Measurements from ENCODE around the gene COX10.
A peak's percentile ranks its signal among the peaks of the same experiment; 100 is the strongest.
"Not testable (repeated sequence)": the region's sequence is repeated elsewhere in the genome, so short reads cannot be mapped to it uniquely, and the experiment has no call there.

The COX10 gene

DNA sequence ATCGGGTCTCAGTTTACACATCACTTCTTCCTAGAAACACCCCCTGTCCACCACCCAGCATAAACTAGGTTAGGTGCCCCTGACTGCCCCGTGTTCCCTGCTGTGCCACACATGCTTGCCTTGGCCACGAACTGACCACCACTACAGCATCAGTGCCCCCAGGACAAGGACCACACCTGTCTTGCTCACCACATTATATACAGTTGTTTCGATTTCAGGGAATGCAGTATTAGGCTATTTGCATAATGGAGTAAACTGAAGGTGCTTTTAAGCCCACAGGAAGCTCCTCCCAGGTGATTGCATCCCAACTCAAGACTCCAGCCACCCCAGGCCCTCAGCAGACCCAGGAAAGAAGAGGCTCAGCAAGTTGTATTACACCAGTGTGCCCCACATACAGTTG lies 117.1 kb downstream of the COX10 start:
- DNase-seq, result not testable (repeated sequence)

DNA sequence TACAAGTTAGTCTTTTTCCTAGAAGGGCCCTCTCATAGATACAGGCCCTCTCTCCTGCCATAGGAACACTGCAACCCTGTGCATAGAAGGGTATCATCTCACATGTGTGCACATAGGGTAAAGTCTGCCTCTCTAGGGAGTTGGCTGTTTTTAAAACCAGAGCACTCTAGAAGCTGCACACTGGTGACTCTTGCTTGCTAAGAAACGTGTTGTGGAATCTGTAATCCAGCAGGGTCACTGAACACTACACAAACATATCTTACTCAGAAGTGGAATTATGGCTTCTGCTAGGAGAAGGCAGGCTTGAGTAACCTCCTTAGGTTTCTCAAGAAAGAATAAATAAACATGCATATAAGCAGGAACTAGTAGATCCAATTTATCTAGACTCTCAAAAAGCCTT lies 121.5 kb downstream of the COX10 start:
- DNase-seq, result not testable (repeated sequence)

DNA sequence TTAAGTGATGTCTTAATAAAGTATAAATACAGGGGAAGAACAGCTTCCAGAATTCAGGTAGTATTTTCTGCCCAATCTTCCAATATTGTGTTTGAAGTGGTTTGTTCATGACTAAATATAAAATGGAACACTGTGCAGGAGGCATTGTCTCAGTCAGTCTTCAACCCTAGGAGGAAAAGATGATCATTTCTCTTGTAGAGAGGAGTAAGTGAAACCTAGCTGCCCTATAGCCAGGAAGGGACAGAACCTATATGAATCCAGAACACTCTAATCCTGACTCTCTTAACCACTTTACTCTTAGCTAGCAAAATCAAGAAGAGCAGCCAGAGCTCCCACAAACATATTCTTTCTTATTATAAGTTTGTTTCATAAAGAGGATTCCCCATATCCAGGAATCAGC lies 122.2 kb downstream of the COX10 start:
- not testable (repeated sequence) for DNase-seq

GRCh38 chr17:14192039-14192438 lies 122.7 kb downstream of the COX10 start:
- DNase-seq, result not testable (repeated sequence)

- DNase-seq, result not testable (repeated sequence)
These were observed 123.5 kb downstream of the COX10 start for GRCh38 chr17:14192636-14193344.

- DNase-seq, result no peak
These were observed 127.2 kb downstream of the COX10 start for GRCh38 chr17:14196377-14196997.

DNA sequence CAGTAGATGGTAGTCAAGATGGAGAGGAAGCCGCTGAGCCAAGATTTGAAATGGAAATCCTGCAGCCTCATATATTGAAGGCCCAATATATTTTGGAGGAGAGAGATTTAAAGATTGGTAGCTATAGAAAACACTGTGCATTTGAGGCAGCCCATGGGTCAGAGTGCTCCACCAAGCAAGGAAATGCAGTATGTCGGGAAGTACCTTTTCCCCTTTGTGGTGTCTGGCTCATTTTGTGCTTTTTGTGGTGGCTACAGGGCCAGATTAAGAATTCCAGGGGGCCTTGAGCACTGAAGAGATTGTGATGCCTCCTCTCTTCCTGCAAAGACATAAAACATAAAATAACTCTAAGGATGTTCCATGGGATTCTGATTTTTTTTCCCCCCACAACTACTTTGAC lies 127.8 kb downstream of the COX10 start:
- DNase-seq, result no peak

DNA sequence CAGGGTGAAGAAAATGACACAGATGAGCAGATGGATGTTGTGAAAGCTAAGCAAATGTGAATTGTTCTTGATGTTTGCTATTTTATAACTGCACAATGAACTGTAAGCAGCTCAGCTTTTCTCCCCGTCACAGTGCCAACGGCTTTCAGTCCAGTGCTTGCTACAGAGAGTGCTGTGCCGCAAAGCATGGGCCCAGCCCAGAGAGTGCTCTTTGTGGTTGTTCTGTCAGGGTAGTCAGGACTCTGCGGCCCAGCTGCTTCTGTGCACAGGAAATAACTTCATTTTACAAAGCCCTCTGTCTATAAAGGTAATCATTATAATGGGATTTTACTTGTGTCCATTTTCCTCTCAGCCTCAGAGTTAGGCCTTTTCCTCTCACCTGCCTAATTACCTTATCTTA lies 128.3 kb downstream of the COX10 start:
- peak; percentile 23 for DNase-seq

- DNase-seq, result no peak
These were observed 128.7 kb downstream of the COX10 start for GRCh38 chr17:14198013-14198412.

DNA sequence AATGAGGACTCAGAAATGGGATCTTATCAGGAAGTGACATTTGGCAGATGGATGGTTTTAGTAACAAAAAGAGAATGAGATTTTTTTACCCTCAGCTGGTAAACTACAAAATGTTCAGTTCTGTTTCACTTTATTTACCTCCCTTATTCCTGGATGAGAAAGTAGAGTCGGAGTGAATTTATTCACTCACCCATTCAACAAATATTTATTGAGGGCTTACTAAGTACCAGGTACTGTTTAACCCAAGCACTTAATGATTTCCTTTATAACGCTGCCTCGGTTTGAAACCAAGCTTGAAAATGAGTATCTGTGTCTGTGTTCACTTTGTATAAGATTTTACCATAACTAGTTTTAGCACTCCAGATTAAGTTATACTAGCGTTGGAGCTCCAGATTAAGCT lies 129.3 kb downstream of the COX10 start:
- DNase-seq, result no peak

DNA sequence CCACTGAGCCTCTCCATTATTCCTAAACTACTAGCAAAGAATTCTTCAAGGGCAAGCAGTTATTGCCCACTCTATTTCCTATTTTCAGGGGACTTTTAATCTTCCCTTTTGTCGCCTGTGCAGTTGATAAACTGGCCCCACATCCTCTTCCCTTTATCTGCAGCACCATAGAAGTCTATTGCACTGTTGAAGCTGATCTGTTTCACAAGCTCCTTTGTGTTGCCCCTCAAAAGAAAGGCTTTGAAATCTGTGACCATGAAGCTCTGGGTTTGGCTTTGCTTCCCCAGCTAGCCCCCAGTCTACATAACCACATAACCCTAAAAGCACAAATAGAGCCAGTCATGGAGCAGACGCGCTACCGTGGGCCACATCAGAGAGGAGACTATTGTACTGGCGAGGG lies 130.3 kb downstream of the COX10 start:
- DNase-seq, result no peak

DNA sequence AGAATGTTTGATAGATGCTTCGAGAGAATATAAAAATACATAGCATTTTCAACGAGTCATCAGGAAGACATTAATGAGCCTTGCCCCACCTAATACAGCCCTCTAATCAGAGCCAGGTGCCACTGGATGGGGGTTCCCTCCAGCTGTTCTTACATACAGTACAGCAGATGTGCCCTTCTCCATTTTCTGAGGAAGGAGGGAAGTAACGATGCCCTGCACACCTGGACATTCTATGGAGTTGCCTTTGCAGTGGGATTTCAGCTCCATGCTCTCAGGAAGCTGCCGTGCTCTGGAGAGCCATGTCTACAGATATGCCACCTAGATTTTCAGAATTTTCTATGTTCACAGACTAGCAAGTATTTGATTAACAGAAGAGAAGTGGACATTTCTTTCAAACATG lies 131.1 kb downstream of the COX10 start:
- DNase-seq, result no peak

- peak; percentile 57 for DNase-seq
These were observed 132.0 kb downstream of the COX10 start for GRCh38 chr17:14201021-14201987.

DNA sequence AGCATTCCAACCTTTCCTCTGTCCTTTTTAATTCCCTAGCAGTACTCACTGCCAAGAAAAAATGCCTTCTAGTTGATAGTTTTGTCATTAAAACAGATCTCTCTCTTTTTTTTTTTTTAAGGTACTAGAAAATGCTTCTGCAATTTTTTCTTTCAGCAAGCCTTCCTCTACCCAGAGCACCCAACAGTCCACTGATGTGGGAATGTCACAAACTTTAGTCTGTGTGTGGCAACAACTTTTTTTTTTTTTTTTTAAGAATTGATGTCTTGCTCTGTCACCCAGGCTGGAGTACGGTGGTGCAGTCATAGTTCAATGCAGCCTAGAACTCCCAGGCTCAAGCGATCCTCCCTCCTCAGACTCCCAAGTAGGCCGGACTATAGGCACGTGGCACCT lies 132.7 kb downstream of the COX10 start:
- no peak for DNase-seq

GRCh38 chr17:14202388-14203166 lies 133.3 kb downstream of the COX10 start:
- DNase-seq, result no peak

DNA sequence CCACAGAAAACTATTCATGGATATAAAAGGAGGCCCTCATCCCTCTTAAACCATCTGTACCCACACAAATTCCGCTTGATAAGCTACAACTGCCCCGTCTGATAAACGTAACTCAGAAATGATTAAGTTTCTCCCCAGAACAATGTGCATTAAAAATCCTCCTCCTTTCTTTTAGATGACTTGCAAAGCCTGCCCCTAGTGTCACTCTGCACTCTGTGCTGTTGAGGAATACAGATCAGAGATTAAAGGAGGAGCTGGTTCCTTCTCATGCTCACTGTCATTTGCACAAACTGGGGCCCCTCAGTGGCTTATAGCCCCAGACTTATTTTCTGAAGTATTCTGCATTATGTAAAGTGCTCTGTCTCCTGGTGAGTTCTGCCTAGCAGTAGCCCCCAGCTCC lies 134.1 kb downstream of the COX10 start:
- no peak for DNase-seq

DNA sequence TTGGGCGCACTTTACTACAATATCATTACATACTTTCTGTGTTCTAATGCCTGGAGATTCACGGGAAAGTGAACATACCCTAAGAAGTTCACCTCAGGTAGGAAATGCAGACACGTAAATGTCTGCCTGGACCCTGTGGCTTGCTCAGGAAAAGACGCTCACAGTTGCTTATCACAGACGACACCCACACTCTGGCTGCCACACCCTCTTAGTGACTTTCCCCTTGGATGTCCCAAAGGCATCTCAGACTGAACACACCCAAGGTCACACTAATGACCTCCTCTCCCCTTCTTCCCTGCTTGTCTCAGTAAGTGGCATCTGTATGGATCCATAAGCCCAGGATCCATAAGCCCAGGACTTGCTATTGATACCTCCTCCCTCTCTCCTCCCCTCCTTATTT lies 134.8 kb downstream of the COX10 start:
- DNase-seq, result no peak

GRCh38 chr17:14204546-14204945 lies 135.2 kb downstream of the COX10 start:
- DNase-seq, result no peak

- no peak for DNase-seq
These were observed 136.1 kb downstream of the COX10 start for GRCh38 chr17:14205380-14205779.

- peak; percentile 39 for DNase-seq
These were observed 136.7 kb downstream of the COX10 start for GRCh38 chr17:14205992-14206461.

DNA sequence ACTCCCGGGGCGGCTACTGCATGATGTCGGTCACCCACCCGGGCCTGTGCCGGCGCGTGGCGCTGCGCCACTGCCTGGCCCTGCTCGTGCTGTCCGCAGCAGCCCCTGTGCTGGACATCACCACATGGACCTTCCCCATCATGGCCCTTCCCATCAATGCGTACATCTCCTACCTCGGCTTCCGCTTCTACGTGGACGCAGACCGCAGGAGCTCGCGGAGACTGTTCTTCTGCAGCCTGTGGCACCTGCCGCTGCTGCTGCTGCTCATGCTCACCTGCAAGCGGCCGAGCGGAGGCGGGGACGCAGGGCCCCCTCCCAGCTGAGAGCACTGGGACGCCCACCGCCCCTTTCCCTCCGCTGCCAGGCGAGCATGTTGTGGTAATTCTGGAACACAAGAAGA lies 137.6 kb downstream of the COX10 start:
- no peak for DNase-seq

GRCh38 chr17:14207791-14208190 lies 138.5 kb downstream of the COX10 start:
- DNase-seq, result no peak

- DNase-seq, result no peak
These were observed 139.9 kb downstream of the COX10 start for GRCh38 chr17:14209215-14209614.

Measured in CD4-positive, alpha-beta T cell treated with Interferon gamma for 1 hour (primary cell).